Mesothelial cell of epicardium (in vitro differentiated cells): ENCODE measurements around the gene FLOT1. TPM values are rescaled to one million over a fixed set of nuclear protein-coding genes. Genes with fewer than 3 reads are reported as not detected.
A peak's percentile ranks its signal among the peaks of the same experiment; 100 is the strongest.

Experiments used
- DNase-seq, 2 experiments: peaks; one replicate each; pipeline ENCODE4 v3.0.0; 2021; ENCODE audit warnings: low spot score in 2 of 2; ENCODE audit not compliant: unreplicated experiment in 2 of 2
- H3K27ac Mint-ChIP-seq: 2 replicates; pipeline ENCODE4 v1.8.0; 2021; ENCODE audit warnings: mixed read lengths
- H3K27me3 Mint-ChIP-seq: 2 replicates; pipeline ENCODE4 v1.8.0; 2021; ENCODE audit warnings: low read depth, mixed read lengths
- H3K36me3 Mint-ChIP-seq: 2 replicates; pipeline ENCODE4 v1.8.0; 2021; ENCODE audit warnings: mixed read lengths
- H3K4me1 Mint-ChIP-seq: 2 replicates; pipeline ENCODE4 v1.8.0; 2021; ENCODE audit warnings: mixed read lengths
- H3K4me3 Mint-ChIP-seq: 2 replicates; pipeline ENCODE4 v1.8.0; 2021; ENCODE audit warnings: mild to moderate bottlenecking, moderate library complexity, mixed read lengths
- H3K9me3 Mint-ChIP-seq: 2 replicates; pipeline ENCODE4 v1.8.0; 2021; ENCODE audit warnings: mixed read lengths
- CTCF ChIP-seq: fragments of 200-600 bp; sonication (generic); IDR thresholded peaks from one replicate; pipeline ENCODE4 v1.5.0; 2021; ENCODE audit warnings: antibody characterized with exemption; ENCODE audit not compliant: unreplicated experiment
- total RNA-seq: library from RNA; stranded (reverse); gene quantifications from 3 replicates; pipeline ENCODE4 v1.2.1, GENCODE V29; 2021

The FLOT1 gene
- total RNA-seq, 1 donor from 2014 or later = 101 TPM

GRCh38 chr6:30730601-30731435 is 11.7 kb downstream of the FLOT1 start:
- Mint-ChIP-seq H3K27me3 (no peaks in the 10 kb centered on the region), H3K9me3 (no peaks in the 10 kb centered on the region), H3K36me3 (peaks cover 27% of the 10 kb centered on the region), H3K4me1 (peaks cover 3% of the 10 kb centered on the region), H3K4me3 (no peak overlapping the region), H3K27ac (no peak overlapping the region)
- peak; percentile 63 for TF ChIP-seq CTCF
- peak; percentile 64 to 83 for DNase-seq

GRCh38 chr6:30727920-30728553 is 14.4 kb downstream of the FLOT1 start:
- DNase-seq = no peak
- H3K9me3 Mint-ChIP-seq = no peaks in the 10 kb centered on the region
- no peak overlapping the region for H3K4me3 Mint-ChIP-seq
- no peak for TF ChIP-seq CTCF
- H3K27me3 Mint-ChIP-seq = no peaks in the 10 kb centered on the region
- peak overlapping the region; percentile 7 for H3K27ac Mint-ChIP-seq
- peaks cover 34% of the 10 kb centered on the region for H3K36me3 Mint-ChIP-seq
- peaks cover 25% of the 10 kb centered on the region for H3K4me1 Mint-ChIP-seq

DNA sequence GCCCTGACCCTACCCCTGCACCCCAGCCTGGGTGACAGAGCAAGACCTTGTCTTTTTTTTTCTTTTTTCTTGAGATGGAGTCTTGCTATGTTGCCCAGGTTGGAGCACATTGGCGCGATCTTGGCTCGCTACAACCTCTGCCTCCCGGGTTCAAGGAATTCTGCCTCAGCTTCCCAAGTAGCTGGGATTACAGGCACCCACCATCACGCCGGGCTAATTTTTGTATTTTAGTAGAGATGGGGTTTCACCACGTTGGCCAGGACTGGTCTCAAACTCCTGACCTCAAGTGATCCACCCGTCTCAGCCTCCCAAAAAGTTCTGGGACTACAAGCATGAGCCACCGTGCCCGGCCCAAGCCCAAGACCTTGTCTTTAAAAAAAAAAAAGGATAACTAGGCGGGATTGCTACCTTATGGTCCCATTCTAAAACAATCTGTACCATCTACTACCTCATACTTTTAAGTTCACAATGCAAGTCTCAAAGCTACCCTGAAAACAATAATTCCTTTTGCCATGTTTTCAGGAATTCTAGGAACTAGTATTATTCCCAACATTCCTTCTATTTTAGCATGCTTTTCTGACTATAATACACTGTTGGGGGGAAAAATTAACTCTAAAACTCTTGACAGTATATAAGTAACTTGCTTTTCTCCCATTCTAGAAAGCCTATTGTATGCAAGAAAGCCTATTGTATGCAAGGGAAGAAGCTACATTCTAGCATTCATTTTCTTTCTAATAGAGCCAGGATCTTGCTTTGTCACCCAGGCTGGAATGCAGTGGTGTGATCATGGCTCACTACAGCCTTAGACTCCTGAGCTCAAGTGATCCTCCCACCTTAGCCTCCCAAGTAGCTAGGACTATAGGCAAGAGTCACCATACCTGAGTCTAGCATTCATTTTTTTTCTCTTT is 15.7 kb downstream of the FLOT1 start:
- DNase-seq = no peak
- H3K27me3 Mint-ChIP-seq = no peaks in the 10 kb centered on the region
- H3K4me3 Mint-ChIP-seq = no peak overlapping the region
- H3K27ac Mint-ChIP-seq = peak overlapping the region; percentile 19
- peaks cover 37% of the 10 kb centered on the region for H3K36me3 Mint-ChIP-seq
- TF ChIP-seq CTCF = no peak
- H3K4me1 Mint-ChIP-seq = peaks cover 34% of the 10 kb centered on the region
- H3K9me3 Mint-ChIP-seq = no peaks in the 10 kb centered on the region

DNA sequence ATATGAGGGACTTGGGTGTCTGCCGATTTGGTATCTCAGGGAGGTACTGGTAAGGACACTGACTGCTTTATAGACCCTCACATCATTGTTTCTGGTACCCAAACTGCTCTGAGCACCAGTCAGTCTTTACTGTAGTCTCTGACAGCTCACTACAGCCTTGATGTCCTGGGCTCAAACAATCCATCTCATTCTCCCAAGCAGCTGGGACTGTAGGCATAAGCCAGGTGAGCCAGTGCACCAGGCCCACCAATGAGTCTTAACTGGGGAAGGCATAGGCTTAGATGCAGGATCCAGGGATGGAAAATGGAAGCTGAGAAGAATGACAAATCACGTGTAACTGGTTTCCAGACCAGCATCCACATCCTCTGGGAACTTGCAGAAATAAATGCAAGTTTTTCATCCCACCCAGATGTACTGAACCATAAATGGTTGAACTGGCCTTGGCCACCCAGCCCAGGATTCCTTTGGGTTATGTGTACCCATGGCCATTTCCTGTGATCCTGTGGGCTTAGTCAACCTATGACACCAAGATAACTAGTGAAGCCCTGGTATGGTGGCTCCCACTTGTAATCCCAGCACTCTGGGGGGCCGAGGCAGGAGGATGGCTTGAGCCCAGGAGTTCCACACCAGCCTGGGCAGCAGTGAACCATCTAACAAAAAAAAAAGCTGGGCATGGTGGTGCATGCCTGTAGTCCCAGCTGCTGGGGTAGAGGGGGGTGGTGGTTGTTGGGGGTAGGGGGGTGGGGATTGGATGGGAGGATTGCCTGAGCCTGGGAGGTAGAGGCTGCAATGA is 16.6 kb downstream of the FLOT1 start:
- no peaks in the 10 kb centered on the region for H3K9me3 Mint-ChIP-seq
- no peak overlapping the region for H3K4me3 Mint-ChIP-seq
- peak overlapping the region; percentile 48 for H3K27ac Mint-ChIP-seq
- H3K36me3 Mint-ChIP-seq = peaks cover 36% of the 10 kb centered on the region
- TF ChIP-seq CTCF = no peak
- H3K4me1 Mint-ChIP-seq = peaks cover 36% of the 10 kb centered on the region
- no peak for DNase-seq
- no peaks in the 10 kb centered on the region for H3K27me3 Mint-ChIP-seq
